IMR-90 (cell line): Measurements from ENCODE around the gene CEL.

Experiments
- BHLHE40 ChIP-seq: fragments of 150-350 bp; IDR thresholded peaks from 2 replicates; pipeline ENCODE4 v1.6.1; 2016; ENCODE audit warnings: mild to moderate bottlenecking, low read depth, low read length
- CEBPB ChIP-seq: IDR thresholded peaks from 2 replicates; pipeline ENCODE4 v1.6.1; 2012; ENCODE audit warnings: low read depth, low read length, improper control_type of control experiment
- CHD1 ChIP-seq: IDR thresholded peaks from 2 replicates; pipeline ENCODE4 v1.6.1; 2012; ENCODE audit warnings: low read depth, low read length, improper control_type of control experiment
- CTCF ChIP-seq: conservative IDR thresholded peaks from 2 replicates; pipeline ENCODE4 v1.5.1; 2012; ENCODE audit warnings: mild to moderate bottlenecking, low read depth, low read length, improper control_type of control experiment
- MAFK ChIP-seq: IDR thresholded peaks from 2 replicates; pipeline ENCODE4 v1.6.1; 2012; ENCODE audit warnings: low read depth, low read length, improper control_type of control experiment
- POLR2A ChIP-seq: IDR thresholded peaks from 2 replicates; pipeline ENCODE4 v1.6.1; 2012; ENCODE audit warnings: mild to moderate bottlenecking, low read depth, low read length
- RAD21 ChIP-seq: IDR thresholded peaks from 2 replicates; pipeline ENCODE4 v1.6.1; 2012; ENCODE audit warnings: low read length, improper control_type of control experiment
- RCOR1 ChIP-seq: IDR thresholded peaks from 2 replicates; pipeline ENCODE4 v1.6.1; 2012; ENCODE audit warnings: mild to moderate bottlenecking, low read length, improper control_type of control experiment; ENCODE audit not compliant: insufficient replicate concordance
- SMC3 ChIP-seq: fragments of 150-350 bp; IDR thresholded peaks from 2 replicates; pipeline ENCODE4 v1.6.1; 2016; ENCODE audit warnings: low read depth, mild to moderate bottlenecking, antibody characterized with exemption, low read length, moderate library complexity
- TF ChIP-seq, protein P1 (sequence below): fragments of 150-350 bp; IDR thresholded peaks from 2 replicates; pipeline ENCODE4 v1.6.1; 2016; ENCODE audit warnings: low read depth, mild to moderate bottlenecking, low read length, moderate library complexity, borderline replicate concordance

GRCh38 chr9:133086894-133087293, 25.1 kb downstream of the CEL start:
- TF ChIP-seq CTCF, result no peak
- TF ChIP-seq, protein P1, sequence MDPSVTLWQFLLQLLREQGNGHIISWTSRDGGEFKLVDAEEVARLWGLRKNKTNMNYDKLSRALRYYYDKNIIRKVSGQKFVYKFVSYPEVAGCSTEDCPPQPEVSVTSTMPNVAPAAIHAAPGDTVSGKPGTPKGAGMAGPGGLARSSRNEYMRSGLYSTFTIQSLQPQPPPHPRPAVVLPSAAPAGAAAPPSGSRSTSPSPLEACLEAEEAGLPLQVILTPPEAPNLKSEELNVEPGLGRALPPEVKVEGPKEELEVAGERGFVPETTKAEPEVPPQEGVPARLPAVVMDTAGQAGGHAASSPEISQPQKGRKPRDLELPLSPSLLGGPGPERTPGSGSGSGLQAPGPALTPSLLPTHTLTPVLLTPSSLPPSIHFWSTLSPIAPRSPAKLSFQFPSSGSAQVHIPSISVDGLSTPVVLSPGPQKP, result no peak
- no peak for TF ChIP-seq RAD21
- TF ChIP-seq CEBPB, result no peak
- no peak for TF ChIP-seq MAFK
- no peak for TF ChIP-seq POLR2A
- no peak for TF ChIP-seq BHLHE40
- TF ChIP-seq RCOR1, result no peak
- no peak for TF ChIP-seq SMC3
- no peak for TF ChIP-seq CHD1
